GM18867 (cell line): ENCODE results near the gene AFAP1.

Source experiments
- ATAC-seq: cut with Tn5 transposase; IDR thresholded peaks from one replicate; pipeline ENCODE4 v1.9.1; 2021; ENCODE audit warnings: mild to moderate bottlenecking, moderate library complexity; ENCODE audit not compliant: unreplicated experiment

Gene AFAP1

GRCh38 chr4:7810783-7811535, 128.7 kb downstream of the AFAP1 start:
- no peak for ATAC-seq

- ATAC-seq = no peak
Measured at GRCh38 chr4:7808752-7809151, 130.9 kb downstream of the AFAP1 start.

GRCh38 chr4:7808181-7808580, 131.5 kb downstream of the AFAP1 start:
- no peak for ATAC-seq

- ATAC-seq = no peak
Measured at GRCh38 chr4:7807351-7807921, 132.2 kb downstream of the AFAP1 start.

GRCh38 chr4:7806338-7807090, 133.1 kb downstream of the AFAP1 start:
- no peak for ATAC-seq

- ATAC-seq = no peak
Measured at GRCh38 chr4:7805533-7806337, 133.9 kb downstream of the AFAP1 start.

GRCh38 chr4:7804756-7805385, 134.8 kb downstream of the AFAP1 start:
- no peak for ATAC-seq

GRCh38 chr4:7803992-7804755, 135.5 kb downstream of the AFAP1 start:
- ATAC-seq = peak; percentile 43

GRCh38 chr4:7803371-7803770, 136.3 kb downstream of the AFAP1 start:
- no peak for ATAC-seq

GRCh38 chr4:7802093-7802726, 137.5 kb downstream of the AFAP1 start:
- ATAC-seq = peak; percentile 89

- ATAC-seq = no peak
Measured at GRCh38 chr4:7801641-7802040, 138.0 kb downstream of the AFAP1 start.

GRCh38 chr4:7801001-7801400, 138.7 kb downstream of the AFAP1 start:
- no peak for ATAC-seq

GRCh38 chr4:7800410-7800809, 139.3 kb downstream of the AFAP1 start:
- ATAC-seq = no peak

- no peak for ATAC-seq
Measured at GRCh38 chr4:7799736-7800135, 139.9 kb downstream of the AFAP1 start.

GRCh38 chr4:7799306-7799705, 140.4 kb downstream of the AFAP1 start:
- ATAC-seq = no peak

GRCh38 chr4:7798178-7798995, 141.3 kb downstream of the AFAP1 start:
- ATAC-seq = no peak

- ATAC-seq = no peak
Measured at GRCh38 chr4:7797330-7797729, 142.3 kb downstream of the AFAP1 start.

- no peak for ATAC-seq
Measured at GRCh38 chr4:7795983-7796382, 143.7 kb downstream of the AFAP1 start.

- no peak for ATAC-seq
Measured at GRCh38 chr4:7793186-7793585, 146.5 kb downstream of the AFAP1 start.
